Measurements from ENCODE around the gene PRPF6. TPM values are rescaled to one million over a fixed set of nuclear protein-coding genes. Genes with fewer than 3 reads are reported as not detected.

PRPF6 gene
- total and polyA plus RNA-seq, 2 of the 13 experiments (the other 11 are each of a cell fraction or from before 2014, with no cell fraction given): 63.7 to 101 TPM

DNA sequence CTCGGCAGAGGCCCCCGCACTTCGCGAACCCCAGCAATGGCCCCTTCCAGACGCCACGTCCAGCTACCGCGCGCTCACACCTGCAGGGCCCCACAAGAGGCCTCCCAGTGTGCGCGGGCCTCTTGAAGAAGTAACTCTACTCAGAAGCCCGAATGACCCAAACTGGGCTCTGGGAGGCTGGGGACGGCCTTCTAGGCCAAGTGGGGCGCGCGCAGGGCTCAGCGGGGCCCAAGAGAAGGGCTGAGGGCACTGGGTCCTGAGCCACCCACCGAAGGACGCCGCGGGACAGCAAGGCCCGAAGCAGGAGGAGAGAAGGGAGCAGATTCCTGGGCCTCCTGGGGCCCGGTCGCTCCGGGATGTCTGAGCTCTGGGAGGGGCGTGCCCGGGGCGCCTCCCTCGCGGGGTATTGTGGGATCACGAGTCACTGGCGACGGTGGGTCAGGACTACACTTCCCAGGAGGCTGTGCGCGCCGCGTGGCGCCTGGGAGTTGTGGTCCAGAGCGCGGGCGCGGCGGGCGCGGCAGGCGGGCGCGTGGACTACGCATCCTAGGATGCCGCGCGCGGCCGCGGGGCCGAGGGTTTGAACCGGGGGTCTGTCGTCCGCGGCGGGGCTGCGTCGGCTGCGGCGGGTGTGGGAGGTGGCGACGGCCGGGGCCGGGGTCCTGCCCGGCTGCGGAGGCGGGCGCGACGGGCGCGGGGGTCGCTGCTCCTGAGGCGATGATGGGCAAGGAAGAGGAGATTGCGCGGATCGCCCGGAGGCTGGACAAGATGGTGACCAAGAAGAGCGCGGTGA, 81.9 kb downstream of the PRPF6 start, which contains the start of gene TCEA2 (continued):
- TF ChIP-seq ZNF225 (CRISPR knock-in tag; IDR thresholded peaks at IDR 0.05) (no peak; the same call in 1 of the 2 replicates), ZBTB38 (CRISPR knock-in tag; IDR thresholded peaks at IDR 0.05) (peak; percentile 63), ZNF138 (CRISPR knock-in tag; IDR thresholded peaks at IDR 0.05; ENCODE audit: low read depth) (peak; percentile 53; the same call in 1 of the 2 replicates), ZSCAN31 (CRISPR knock-in tag; IDR thresholded peaks at IDR 0.05; ENCODE audit: low read depth) (peak; percentile 93), RARG (CRISPR knock-in tag; IDR thresholded peaks at IDR 0.05; ENCODE audit: low read depth) (no peak), AGO1 (IDR thresholded peaks at IDR 0.05; ENCODE audit: low read depth, low read length, poor library complexity, severe bottlenecking) (no peak), NCOA2 (CRISPR knock-in tag; IDR thresholded peaks at IDR 0.05) (peak; percentile 55; the same call in 1 of the 2 replicates), ZNF446 (CRISPR knock-in tag; IDR thresholded peaks at IDR 0.05) (peak; percentile 89; the same call in 1 of the 2 replicates), ZNF547 (CRISPR knock-in tag; IDR thresholded peaks at IDR 0.05) (no peak; the same call in none of the 2 replicates), KDM1A (CRISPR knock-in tag; IDR thresholded peaks at IDR 0.05) (peak; percentile 42; the same call in 1 of the 2 replicates), ZNF180 (CRISPR knock-in tag; IDR thresholded peaks at IDR 0.05; ENCODE audit: borderline replicate concordance, low read depth) (peak; percentile 86; the same call in 1 of the 2 replicates), BHLHE40 (IDR thresholded peaks at IDR 0.05; ENCODE audit: low read length) (0 out of 2 replicates have a peak, but pooled peaks have one; percentile 48), ATF7 (IDR thresholded peaks at IDR 0.05) (no peak), ATF7 (CRISPR knock-in tag; IDR thresholded peaks at IDR 0.05) (peak; percentile 15), GTF3A (CRISPR knock-in tag; conservative IDR thresholded peaks at IDR 0.05) (no peak), SMAD1 (CRISPR knock-in tag; IDR thresholded peaks at IDR 0.05; ENCODE audit: borderline replicate concordance, low read depth) (peak; percentile 96; the same call in 1 of the 2 replicates), JUNB (CRISPR knock-in tag; IDR thresholded peaks at IDR 0.05; ENCODE audit: borderline replicate concordance) (no peak), ZBTB21 (CRISPR knock-in tag; IDR thresholded peaks at IDR 0.05) (peak; percentile 63; the same call in 1 of the 2 replicates), ZNF430 (CRISPR knock-in tag; IDR thresholded peaks at IDR 0.05) (peak; percentile 58; the same call in 1 of the 2 replicates), DNMT1 (CRISPR knock-in tag; IDR thresholded peaks at IDR 0.05) (peak; percentile 82), NFATC3 (CRISPR knock-in tag; IDR thresholded peaks at IDR 0.05) (peak; percentile 98), ZNF674 (CRISPR knock-in tag; IDR thresholded peaks at IDR 0.05; ENCODE audit: low read depth) (peak; percentile 98), ZNF777 (CRISPR knock-in tag; IDR thresholded peaks at IDR 0.05) (peak; percentile 55; the same call in 1 of the 2 replicates), ZKSCAN5 (CRISPR knock-in tag; IDR thresholded peaks at IDR 0.05) (peak; percentile 19; the same call in 1 of the 2 replicates), PRMT3 (CRISPR knock-in tag; IDR thresholded peaks at IDR 0.05; ENCODE audit: borderline replicate concordance, low read depth) (no peak), CBX1 (IDR thresholded peaks at IDR 0.05; ENCODE audit: low read depth) (peak; percentile 96)
- TF ChIP-seq, protein P1, sequence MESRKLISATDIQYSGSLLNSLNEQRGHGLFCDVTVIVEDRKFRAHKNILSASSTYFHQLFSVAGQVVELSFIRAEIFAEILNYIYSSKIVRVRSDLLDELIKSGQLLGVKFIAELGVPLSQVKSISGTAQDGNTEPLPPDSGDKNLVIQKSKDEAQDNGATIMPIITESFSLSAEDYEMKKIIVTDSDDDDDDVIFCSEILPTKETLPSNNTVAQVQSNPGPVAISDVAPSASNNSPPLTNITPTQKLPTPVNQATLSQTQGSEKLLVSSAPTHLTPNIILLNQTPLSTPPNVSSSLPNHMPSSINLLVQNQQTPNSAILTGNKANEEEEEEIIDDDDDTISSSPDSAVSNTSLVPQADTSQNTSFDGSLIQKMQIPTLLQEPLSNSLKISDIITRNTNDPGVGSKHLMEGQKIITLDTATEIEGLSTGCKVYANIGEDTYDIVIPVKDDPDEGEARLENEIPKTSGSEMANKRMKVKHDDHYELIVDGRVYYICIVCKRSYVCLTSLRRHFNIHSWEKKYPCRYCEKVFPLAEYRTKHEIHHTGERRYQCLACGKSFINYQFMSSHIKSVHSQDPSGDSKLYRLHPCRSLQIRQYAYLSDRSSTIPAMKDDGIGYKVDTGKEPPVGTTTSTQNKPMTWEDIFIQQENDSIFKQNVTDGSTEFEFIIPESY (CRISPR knock-in tag; IDR thresholded peaks at IDR 0.05): peak; percentile 74
- TF ChIP-seq, protein P2, sequence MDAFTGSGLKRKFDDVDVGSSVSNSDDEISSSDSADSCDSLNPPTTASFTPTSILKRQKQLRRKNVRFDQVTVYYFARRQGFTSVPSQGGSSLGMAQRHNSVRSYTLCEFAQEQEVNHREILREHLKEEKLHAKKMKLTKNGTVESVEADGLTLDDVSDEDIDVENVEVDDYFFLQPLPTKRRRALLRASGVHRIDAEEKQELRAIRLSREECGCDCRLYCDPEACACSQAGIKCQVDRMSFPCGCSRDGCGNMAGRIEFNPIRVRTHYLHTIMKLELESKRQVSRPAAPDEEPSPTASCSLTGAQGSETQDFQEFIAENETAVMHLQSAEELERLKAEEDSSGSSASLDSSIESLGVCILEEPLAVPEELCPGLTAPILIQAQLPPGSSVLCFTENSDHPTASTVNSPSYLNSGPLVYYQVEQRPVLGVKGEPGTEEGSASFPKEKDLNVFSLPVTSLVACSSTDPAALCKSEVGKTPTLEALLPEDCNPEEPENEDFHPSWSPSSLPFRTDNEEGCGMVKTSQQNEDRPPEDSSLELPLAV (CRISPR knock-in tag; conservative IDR thresholded peaks at IDR 0.05; ENCODE audit: low read depth): no peak; the same call in 1 of the 2 replicates

Data from HepG2 (cell line).